Karpas-422 (cell line): ENCODE data around the gene NAT10. TPM values are rescaled to one million over a fixed set of nuclear protein-coding genes. Genes with fewer than 3 reads are reported as not detected.
A peak's percentile ranks its signal among the peaks of the same experiment; 100 is the strongest.

Source experiments
- DNase-seq: peaks from one replicate; pipeline ENCODE4 v3.0.0-alpha.2; 2015
- H2AFZ ChIP-seq: fragments of 200-600 bp; sonication (generic); 2 replicates; pipeline ENCODE4 v1.6.1; 2014; ENCODE audit warnings: antibody characterized with exemption, low read length, mixed read lengths
- H3K27ac ChIP-seq: fragments of 200-600 bp; sonication (generic); 2 replicates; pipeline ENCODE4 v1.5.1; 2014; ENCODE audit warnings: mild to moderate bottlenecking, low read length, moderate library complexity
- H3K27me3 ChIP-seq: fragments of 200-600 bp; sonication (generic); 2 replicates; pipeline ENCODE4 v1.6.1; 2014; ENCODE audit warnings: low read length, mixed read lengths
- H3K36me3 ChIP-seq: fragments of 200-600 bp; sonication (generic); 2 replicates; pipeline ENCODE4 v1.6.1; 2014; ENCODE audit warnings: low read length, mixed read lengths; ENCODE audit not compliant: insufficient read depth
- H3K4me1 ChIP-seq: fragments of 200-600 bp; sonication (generic); 2 replicates; pipeline ENCODE4 v1.6.1; 2014; ENCODE audit warnings: mild to moderate bottlenecking, low read length, mixed read lengths
- H3K4me2 ChIP-seq: fragments of 200-600 bp; sonication (generic); 2 replicates; pipeline ENCODE4 v1.6.1; 2014; ENCODE audit warnings: low read length, low read depth, mild to moderate bottlenecking; ENCODE audit not compliant: poor library complexity, severe bottlenecking
- H3K4me3 ChIP-seq: fragments of 200-600 bp; sonication (generic); 2 replicates; pipeline ENCODE4 v1.5.1; 2014; ENCODE audit warnings: mild to moderate bottlenecking, antibody characterized with exemption, low read length, mixed read lengths
- H3K79me2 ChIP-seq: fragments of 200-600 bp; sonication (generic); 2 replicates; pipeline ENCODE4 v1.6.1; 2014; ENCODE audit warnings: mild to moderate bottlenecking, low read length, mixed read lengths
- H3K9ac ChIP-seq: fragments of 200-600 bp; sonication (generic); 2 replicates; pipeline ENCODE4 v1.6.0; 2014; ENCODE audit warnings: low read length
- H3K9me2 ChIP-seq: fragments of 200-600 bp; sonication (generic), shearing (Covaris generic); replicated peaks from 2 replicates; pipeline ENCODE4 v1.6.0; 2014; ENCODE audit warnings: mild to moderate bottlenecking, low read length, moderate library complexity; ENCODE audit not compliant: insufficient read depth
- H3K9me3 ChIP-seq: fragments of 300-700, 200-600 bp; sonication (generic); 2 replicates; pipeline ENCODE4 v1.6.1; 2014; ENCODE audit warnings: low read length, mixed read lengths
- H4K20me1 ChIP-seq: fragments of 200-600 bp; sonication (generic); 2 replicates; pipeline ENCODE4 v1.6.1; 2014; ENCODE audit warnings: mild to moderate bottlenecking, antibody characterized with exemption, low read length, low read depth; ENCODE audit not compliant: insufficient read depth
- total RNA-seq: library from RNA; depleted of rRNA; stranded (reverse); fragments of >200 nt; shearing (Covaris generic); gene quantifications from 2 replicates; pipeline ENCODE4 v1.2.3, GENCODE V29; 2014; ENCODE audit warnings: low replicate concordance

NAT10 gene
- total RNA-seq, 1 experiment from 2014 or later = 61.0 TPM

DNA sequence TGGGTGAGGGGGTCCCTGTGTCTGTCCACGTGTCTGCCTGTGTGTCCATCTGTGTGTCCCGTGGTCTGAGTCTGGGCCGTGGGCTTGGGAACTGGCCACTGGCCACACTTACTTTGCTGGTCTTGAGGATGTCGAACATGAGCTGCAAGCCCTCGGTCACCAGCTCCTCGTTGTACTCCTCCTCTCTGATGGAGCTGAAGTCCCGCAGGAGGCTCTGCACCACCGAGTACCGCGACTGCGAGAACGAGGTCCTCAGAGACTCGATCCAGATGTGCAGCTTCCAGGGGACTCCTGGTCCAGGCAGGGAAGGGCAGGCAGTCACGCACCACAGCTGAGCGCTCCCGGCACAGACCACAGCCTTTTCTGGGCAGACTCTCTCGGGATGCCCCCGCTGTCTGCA, 55.4 kb downstream of the NAT10 start:
- H3K4me3 ChIP-seq = no peak overlapping the region
- no peaks in the 10 kb centered on the region for H3K9me2 ChIP-seq
- no peak overlapping the region for H2AFZ ChIP-seq
- H3K27me3 ChIP-seq = no peaks in the 10 kb centered on the region
- DNase-seq = no peak
- no peaks in the 10 kb centered on the region for H3K4me1 ChIP-seq
- H3K4me2 ChIP-seq = no peak overlapping the region
- no peak overlapping the region for H3K27ac ChIP-seq
- H3K9me3 ChIP-seq = no peaks in the 10 kb centered on the region
- no peak overlapping the region for H3K9ac ChIP-seq
- no peaks in the 10 kb centered on the region; the same call in 1 of the 2 replicates for H4K20me1 ChIP-seq
- H3K79me2 ChIP-seq = no peaks in the 10 kb centered on the region
- no peaks in the 10 kb centered on the region for H3K36me3 ChIP-seq

DNA sequence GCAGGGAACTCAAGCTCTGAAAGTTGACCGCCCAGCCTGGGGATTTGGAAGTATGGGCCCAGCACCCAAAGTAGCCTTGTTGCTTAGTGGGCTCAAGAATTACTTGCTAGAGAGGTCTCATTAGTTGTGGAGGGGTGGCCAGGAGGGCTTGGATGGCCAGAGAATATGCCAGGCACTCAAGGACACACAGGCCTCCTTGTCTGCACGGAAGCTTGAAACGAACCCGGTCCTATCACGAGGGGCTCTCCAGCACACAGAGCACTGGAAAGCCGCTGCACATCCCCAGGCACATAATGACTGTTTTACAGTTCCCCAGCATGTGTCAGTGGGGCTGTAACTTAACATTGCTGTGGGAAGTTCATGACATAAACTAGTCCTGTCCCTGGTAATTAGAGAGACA, 55.9 kb downstream of the NAT10 start:
- H3K36me3 ChIP-seq = no peaks in the 10 kb centered on the region
- H3K79me2 ChIP-seq = no peaks in the 10 kb centered on the region
- H3K27me3 ChIP-seq = no peaks in the 10 kb centered on the region
- H3K4me3 ChIP-seq = no peak overlapping the region
- H2AFZ ChIP-seq = no peak overlapping the region
- H3K4me2 ChIP-seq = no peak overlapping the region
- no peaks in the 10 kb centered on the region; the same call in 1 of the 2 replicates for H4K20me1 ChIP-seq
- DNase-seq = no peak
- H3K9ac ChIP-seq = no peak overlapping the region
- H3K4me1 ChIP-seq = no peaks in the 10 kb centered on the region
- H3K27ac ChIP-seq = no peak overlapping the region
- H3K9me3 ChIP-seq = no peaks in the 10 kb centered on the region
- H3K9me2 ChIP-seq = no peaks in the 10 kb centered on the region

DNA sequence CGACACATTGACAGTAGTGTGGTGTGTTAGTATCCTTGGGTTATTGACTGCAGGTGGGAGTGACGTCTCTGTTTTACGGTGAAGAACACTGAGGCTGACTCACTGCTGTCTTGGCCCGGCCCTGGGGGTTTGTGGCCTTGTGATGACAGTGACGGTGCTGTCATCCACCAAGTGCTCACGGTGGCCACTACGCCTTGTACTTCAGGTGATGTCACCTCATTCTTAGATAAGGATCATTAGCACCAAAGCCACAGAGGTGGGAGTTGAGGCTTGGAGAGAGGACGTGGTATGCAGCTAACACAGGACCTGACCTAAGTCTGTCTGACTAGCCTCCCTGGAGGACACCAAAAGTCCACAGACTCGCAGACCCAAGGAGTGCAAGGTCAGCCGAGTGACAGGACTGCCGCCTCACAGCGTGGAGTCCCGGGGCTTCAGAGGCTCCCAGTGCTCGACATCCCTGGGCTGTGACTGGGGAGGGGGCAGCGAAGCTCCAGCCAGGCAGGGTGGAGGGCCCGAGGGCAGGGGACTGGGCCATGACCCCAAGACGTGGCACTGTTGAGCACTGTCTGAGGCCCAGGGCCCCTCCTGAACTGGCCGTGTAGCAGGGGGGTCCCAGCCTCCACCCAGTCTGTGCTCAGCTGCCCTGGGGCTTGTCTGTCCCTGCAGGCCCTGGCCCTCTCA, 56.5 kb downstream of the NAT10 start:
- DNase-seq = no peak

DNA sequence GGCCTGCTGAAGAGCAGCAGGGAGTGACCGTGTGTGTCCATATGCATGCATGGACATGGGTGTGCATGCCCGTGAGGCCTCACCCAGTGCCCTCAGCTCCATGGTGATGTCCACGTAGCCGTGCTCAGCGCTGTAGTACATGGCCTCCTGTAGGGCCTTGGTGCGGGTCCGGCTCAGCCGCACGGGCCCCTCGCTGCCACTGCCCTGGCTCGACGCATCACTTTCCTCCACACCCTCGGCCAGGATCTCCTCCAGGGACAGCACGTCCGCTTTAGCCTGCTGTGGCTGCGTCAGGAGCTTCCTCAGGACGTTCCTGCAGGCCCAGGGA, 57.0 kb downstream of the NAT10 start:
- H3K4me1 ChIP-seq = no peaks in the 10 kb centered on the region
- no peak overlapping the region for H3K4me3 ChIP-seq
- no peaks in the 10 kb centered on the region for H3K9me2 ChIP-seq
- no peaks in the 10 kb centered on the region for H3K9me3 ChIP-seq
- no peak overlapping the region for H3K9ac ChIP-seq
- H3K27me3 ChIP-seq = no peaks in the 10 kb centered on the region
- no peaks in the 10 kb centered on the region for H3K36me3 ChIP-seq
- H4K20me1 ChIP-seq = no peaks in the 10 kb centered on the region; the same call in 1 of the 2 replicates
- no peak overlapping the region for H2AFZ ChIP-seq
- H3K4me2 ChIP-seq = no peak overlapping the region
- DNase-seq = no peak
- no peak overlapping the region for H3K27ac ChIP-seq
- no peaks in the 10 kb centered on the region for H3K79me2 ChIP-seq

More for the DNA sequence above, 56.5 kb downstream of the NAT10 start:
- Histone ChIP-seq H3K4me2 (no peak overlapping the region), H3K9me3 (no peaks in the 10 kb centered on the region), H3K79me2 (no peaks in the 10 kb centered on the region), H3K9ac (no peak overlapping the region), H3K36me3 (no peaks in the 10 kb centered on the region), H2AFZ (no peak overlapping the region), H3K4me3 (no peak overlapping the region), H3K4me1 (no peaks in the 10 kb centered on the region), H3K27ac (no peak overlapping the region), H3K27me3 (no peaks in the 10 kb centered on the region), H4K20me1 (no peaks in the 10 kb centered on the region; the same call in 1 of the 2 replicates), H3K9me2 (no peaks in the 10 kb centered on the region)

DNA sequence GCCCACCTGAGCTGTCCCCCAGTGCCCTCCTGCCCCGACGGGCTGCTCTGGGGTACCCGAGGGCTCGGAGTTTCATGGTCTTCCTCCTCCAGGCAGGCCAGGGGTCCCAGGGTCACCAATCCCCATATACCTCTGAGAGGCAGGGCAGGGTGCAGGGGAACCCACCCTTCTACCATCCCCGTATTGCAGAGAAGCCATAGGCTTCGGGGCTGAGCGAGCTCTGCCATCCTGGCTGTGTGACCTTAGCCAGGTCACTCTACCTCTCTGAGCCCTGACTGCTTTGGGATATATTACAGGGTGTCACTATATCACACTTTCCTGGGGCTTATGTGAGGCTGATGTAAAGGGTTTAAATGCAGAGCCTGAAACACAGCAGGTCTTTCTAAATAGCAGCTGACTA, 57.4 kb downstream of the NAT10 start:
- Histone ChIP-seq H3K9me3 (no peaks in the 10 kb centered on the region), H4K20me1 (no peaks in the 10 kb centered on the region; the same call in 1 of the 2 replicates), H3K27ac (no peak overlapping the region), H3K9ac (no peak overlapping the region), H3K27me3 (no peaks in the 10 kb centered on the region), H3K9me2 (no peaks in the 10 kb centered on the region), H3K79me2 (no peaks in the 10 kb centered on the region), H3K4me1 (no peaks in the 10 kb centered on the region), H3K4me2 (no peak overlapping the region), H3K4me3 (no peak overlapping the region), H2AFZ (no peak overlapping the region), H3K36me3 (no peaks in the 10 kb centered on the region)
- no peak for DNase-seq

DNA sequence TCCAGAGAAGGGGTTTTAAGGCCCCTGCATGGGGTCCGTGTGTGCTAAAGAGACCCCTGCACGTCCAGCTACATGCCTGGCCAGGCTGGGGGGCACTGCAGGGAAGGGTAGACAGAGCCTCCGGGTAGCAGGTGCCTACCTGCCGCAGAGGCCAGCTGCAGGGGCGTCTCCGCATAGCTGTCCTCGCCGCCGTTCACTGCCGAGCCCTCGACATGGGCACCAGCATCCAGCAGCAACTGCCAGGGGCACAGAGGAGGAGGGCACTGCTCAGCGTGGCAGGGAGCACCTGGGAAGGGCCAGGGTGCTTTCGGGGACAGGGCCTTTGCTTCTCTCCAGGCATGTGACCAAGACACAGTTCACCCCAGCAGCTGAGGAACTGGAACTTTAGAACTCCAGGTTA, 59.7 kb downstream of the NAT10 start:
- H3K9me2 ChIP-seq = no peaks in the 10 kb centered on the region
- H3K9ac ChIP-seq = no peak overlapping the region
- no peak overlapping the region for H3K4me3 ChIP-seq
- H3K79me2 ChIP-seq = no peaks in the 10 kb centered on the region
- no peaks in the 10 kb centered on the region for H3K27me3 ChIP-seq
- H2AFZ ChIP-seq = no peak overlapping the region
- no peak for DNase-seq
- no peaks in the 10 kb centered on the region for H3K9me3 ChIP-seq
- H4K20me1 ChIP-seq = no peaks in the 10 kb centered on the region; the same call in 1 of the 2 replicates
- H3K4me2 ChIP-seq = no peak overlapping the region
- H3K27ac ChIP-seq = no peak overlapping the region
- H3K4me1 ChIP-seq = no peaks in the 10 kb centered on the region
- H3K36me3 ChIP-seq = no peaks in the 10 kb centered on the region

DNA sequence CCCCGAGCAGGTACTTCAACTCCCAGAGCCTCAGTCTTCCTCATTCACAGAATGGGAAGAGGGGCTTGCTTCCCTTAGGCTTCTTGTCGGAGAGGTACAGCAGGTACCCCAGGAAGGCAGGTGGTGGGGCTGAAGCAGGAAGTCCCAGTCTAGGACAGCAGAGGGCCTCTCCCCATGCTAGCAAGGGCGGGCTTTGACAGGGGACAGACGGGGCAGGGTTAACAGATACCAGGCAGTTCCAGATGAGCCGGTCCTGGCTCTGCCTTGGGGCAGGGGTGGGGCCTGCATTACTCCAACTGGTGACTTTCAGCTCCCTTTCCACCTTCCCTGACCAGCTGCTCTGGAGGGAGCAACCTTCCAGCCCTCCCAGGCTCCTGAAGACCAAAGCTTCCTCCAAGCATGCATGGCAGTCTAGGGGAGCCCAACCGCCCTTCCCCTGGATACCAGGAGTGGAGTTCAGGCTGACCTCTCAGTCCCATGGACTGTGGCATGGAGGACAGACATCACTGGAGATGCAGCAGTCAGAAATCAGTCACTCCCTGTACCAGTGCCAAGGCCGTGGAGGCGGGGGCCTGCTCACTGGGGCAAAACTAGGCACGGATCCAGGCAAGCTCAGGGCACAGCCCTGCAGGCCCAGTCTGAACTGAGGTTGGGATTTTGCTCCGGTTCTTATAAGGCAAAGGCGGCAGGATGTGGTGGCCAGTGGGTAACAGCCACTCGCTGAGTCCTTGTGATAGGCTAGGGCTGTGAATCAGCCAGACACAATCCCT, 60.5 kb downstream of the NAT10 start:
- H3K9me3 ChIP-seq = no peaks in the 10 kb centered on the region
- no peaks in the 10 kb centered on the region for H3K36me3 ChIP-seq
- H3K9me2 ChIP-seq = no peaks in the 10 kb centered on the region
- H3K4me1 ChIP-seq = no peaks in the 10 kb centered on the region
- no peaks in the 10 kb centered on the region for H3K79me2 ChIP-seq
- H4K20me1 ChIP-seq = no peaks in the 10 kb centered on the region
- no peak overlapping the region for H3K9ac ChIP-seq
- no peaks in the 10 kb centered on the region for H3K27me3 ChIP-seq
- peak; percentile 54 for DNase-seq
- H3K4me3 ChIP-seq = no peak overlapping the region
- no peak overlapping the region for H3K27ac ChIP-seq
- no peak overlapping the region for H2AFZ ChIP-seq
- H3K4me2 ChIP-seq = no peak overlapping the region

DNA sequence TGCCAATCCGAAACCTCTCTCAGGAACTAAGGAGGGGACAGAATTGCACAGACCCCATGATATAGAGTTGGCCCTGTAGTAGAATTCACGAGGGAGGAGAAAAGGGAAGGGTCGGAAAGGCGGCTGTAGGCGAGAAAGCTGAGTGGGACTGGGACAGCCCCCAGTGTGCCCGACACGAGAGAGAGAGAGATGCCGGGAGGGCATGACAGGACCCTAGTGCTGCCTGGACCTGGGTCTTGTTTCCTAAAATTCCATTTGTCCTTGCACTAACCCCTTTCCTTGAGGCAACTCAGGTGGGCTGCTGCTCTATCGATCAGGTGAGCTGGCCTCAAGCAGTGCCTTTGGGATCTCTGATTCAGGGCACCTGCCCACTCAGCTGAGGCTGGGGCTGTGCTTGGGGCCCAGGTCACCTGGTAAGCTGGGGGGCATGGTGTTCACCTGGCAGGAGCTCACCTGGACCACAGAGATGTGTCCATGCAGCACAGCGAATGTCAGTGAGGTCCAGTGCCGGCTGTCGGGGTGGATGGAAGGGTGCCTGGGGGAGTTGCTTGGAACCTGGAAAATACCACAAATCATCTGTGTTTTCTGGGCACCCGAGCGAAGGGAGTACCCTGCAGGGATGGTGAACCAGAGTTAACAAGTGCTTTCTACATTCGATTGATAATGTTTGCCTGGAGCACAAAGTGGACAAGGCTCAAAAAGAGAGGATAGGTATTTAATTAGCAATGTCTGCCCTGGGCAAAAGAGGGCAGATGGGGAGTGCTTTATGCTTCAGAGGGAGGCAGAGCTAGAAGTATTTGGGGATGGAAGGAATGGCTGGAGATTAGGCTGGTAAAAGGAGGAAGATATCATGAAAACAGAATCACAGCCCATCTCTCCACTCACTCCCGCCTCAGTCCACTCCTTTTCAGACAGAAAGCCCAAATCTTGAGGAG, 61.6 kb downstream of the NAT10 start:
- Histone ChIP-seq H3K27ac (no peak overlapping the region), H3K9me3 (no peaks in the 10 kb centered on the region), H2AFZ (no peak overlapping the region), H3K9me2 (no peaks in the 10 kb centered on the region), H3K79me2 (no peaks in the 10 kb centered on the region), H3K9ac (no peak overlapping the region), H3K4me2 (no peak overlapping the region), H3K36me3 (no peaks in the 10 kb centered on the region), H3K4me1 (no peaks in the 10 kb centered on the region), H3K27me3 (no peaks in the 10 kb centered on the region), H3K4me3 (no peak overlapping the region), H4K20me1 (no peaks in the 10 kb centered on the region; the same call in 1 of the 2 replicates)
- no peak for DNase-seq
